ENCODE measurements around the gene FEZ2.
"Not testable (repeated sequence)": the region's sequence is repeated elsewhere in the genome, so short reads cannot be mapped to it uniquely, and the experiment has no call there.

Gene FEZ2

GRCh38 chr2:36607947-36608346 lies 10.0 kb upstream of the FEZ2 start:
- no peak for TF ChIP-seq CTCF (IDR thresholded peaks at IDR 0.05; ENCODE audit: low read depth, low read length)
- DNase-seq (ENCODE audit: extremely low read depth, low read depth) = no peak

- TF ChIP-seq CTCF (IDR thresholded peaks at IDR 0.05; ENCODE audit: low read depth, low read length) = no peak
These were observed 9.0 kb upstream of the FEZ2 start for GRCh38 chr2:36606925-36607324.

GRCh38 chr2:36605273-36605672 lies 7.3 kb upstream of the FEZ2 start:
- TF ChIP-seq CTCF (IDR thresholded peaks at IDR 0.05; ENCODE audit: low read depth, low read length) = no peak
- no peak for DNase-seq (ENCODE audit: extremely low read depth, low read depth)

More at GRCh38 chr2:36606925-36607324, 9.0 kb upstream of the FEZ2 start:
- no peak for DNase-seq (ENCODE audit: extremely low read depth, low read depth)

- DNase-seq (ENCODE audit: extremely low read depth, low read depth) = not testable (repeated sequence)
These were observed 5.7 kb upstream of the FEZ2 start for GRCh38 chr2:36603629-36604028.

GRCh38 chr2:36597003-36597531 lies 901 bp downstream of the FEZ2 start:
- no peak for DNase-seq (ENCODE audit: extremely low read depth, low read depth)
- no peak for TF ChIP-seq CTCF (IDR thresholded peaks at IDR 0.05; ENCODE audit: low read depth, low read length)

GRCh38 chr2:36596397-36596796 lies 1.6 kb downstream of the FEZ2 start:
- DNase-seq (ENCODE audit: extremely low read depth, low read depth) = no peak
- no peak for TF ChIP-seq CTCF (IDR thresholded peaks at IDR 0.05; ENCODE audit: low read depth, low read length)

GRCh38 chr2:36594849-36595248 lies 3.1 kb downstream of the FEZ2 start:
- no peak for DNase-seq (ENCODE audit: extremely low read depth, low read depth)
- TF ChIP-seq CTCF (IDR thresholded peaks at IDR 0.05; ENCODE audit: low read depth, low read length) = no peak

- no peak for TF ChIP-seq CTCF (IDR thresholded peaks at IDR 0.05; ENCODE audit: low read depth, low read length)
- DNase-seq (ENCODE audit: extremely low read depth, low read depth) = no peak
These were observed 8.7 kb downstream of the FEZ2 start for GRCh38 chr2:36589230-36589630.

All from AG09319 (cell line).